HG02970 (cell line): ENCODE measurements around the gene KAZN.

ENCODE experiments used
- ATAC-seq: cut with Tn5 transposase; IDR thresholded peaks from one replicate; pipeline ENCODE4 v1.9.1; 2021; ENCODE audit warnings: mild to moderate bottlenecking, moderate library complexity, moderate number of reproducible peaks; ENCODE audit not compliant: unreplicated experiment, low FRiP score

KAZN gene

DNA sequence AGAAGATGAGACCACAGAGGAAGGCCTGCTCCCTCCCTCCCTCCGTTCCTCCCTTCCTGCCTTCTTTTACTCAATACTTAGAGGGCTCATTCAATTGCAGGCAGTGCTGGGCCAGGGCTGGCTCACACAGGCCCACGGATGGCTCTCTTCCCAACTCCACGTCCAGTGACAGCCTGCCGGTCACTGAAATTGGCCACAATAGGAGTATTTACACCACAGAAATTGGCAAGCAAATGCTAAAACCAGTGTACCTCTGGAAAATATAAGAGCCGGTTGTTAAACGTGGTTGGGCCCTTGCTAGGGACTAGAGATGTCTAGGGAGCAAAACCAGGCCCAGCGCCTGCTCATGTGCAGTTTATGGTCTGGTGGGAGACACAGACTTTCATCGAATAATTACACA lies 482.6 kb downstream of the KAZN start:
- ATAC-seq: no peak

DNA sequence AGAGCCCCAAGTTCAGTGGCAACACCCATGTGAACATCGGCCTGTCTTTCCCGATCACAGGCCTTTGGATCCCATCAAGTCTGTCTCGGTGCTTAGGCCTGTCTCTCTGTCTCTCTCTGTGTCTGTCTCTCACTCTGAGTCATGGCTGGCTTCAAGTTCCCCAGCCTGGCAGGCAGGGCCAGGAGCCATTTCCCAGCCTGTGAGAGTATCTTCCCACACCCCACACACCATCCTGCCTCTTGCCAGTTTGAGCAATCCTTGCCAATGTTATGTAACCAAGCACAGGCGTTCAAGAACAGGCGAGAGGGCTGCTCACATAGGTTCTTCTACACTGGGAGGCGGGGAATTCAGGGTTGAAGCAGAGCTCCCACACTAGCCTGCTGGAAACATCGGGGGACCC lies 485.1 kb downstream of the KAZN start:
- ATAC-seq: no peak

DNA sequence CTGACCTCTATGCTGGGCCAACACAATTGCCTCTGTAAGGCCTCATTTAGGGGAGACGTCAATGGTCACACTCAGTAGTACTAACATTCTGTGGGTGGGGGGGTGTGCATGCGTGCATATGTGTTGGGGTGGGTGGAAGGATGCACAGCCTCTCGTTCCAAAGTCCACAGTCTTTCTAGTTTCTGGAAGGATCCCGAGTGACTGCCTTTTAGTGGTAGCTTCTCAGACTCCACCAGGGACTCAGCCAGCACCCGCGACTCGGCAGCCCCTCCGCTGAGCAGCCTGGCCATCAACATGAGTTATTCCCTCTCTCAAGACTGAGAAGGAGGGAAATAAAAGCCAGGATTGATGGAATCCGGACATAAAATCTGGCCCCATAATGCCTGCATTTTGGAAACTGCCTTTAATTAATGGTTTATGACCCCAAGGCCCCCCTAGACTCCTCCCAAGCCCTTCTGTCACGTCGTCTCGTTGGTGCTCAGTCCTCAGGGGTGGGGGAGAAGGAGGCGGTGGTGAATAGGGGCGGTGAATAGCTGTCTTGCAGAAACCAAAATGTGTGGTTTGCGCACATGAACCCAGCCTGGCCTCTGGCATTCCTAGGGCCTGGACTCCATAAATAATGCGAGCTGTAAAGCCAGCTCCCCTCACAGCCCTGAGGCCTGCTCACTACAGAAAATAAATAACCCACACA lies 489.9 kb downstream of the KAZN start:
- ATAC-seq: no peak

DNA sequence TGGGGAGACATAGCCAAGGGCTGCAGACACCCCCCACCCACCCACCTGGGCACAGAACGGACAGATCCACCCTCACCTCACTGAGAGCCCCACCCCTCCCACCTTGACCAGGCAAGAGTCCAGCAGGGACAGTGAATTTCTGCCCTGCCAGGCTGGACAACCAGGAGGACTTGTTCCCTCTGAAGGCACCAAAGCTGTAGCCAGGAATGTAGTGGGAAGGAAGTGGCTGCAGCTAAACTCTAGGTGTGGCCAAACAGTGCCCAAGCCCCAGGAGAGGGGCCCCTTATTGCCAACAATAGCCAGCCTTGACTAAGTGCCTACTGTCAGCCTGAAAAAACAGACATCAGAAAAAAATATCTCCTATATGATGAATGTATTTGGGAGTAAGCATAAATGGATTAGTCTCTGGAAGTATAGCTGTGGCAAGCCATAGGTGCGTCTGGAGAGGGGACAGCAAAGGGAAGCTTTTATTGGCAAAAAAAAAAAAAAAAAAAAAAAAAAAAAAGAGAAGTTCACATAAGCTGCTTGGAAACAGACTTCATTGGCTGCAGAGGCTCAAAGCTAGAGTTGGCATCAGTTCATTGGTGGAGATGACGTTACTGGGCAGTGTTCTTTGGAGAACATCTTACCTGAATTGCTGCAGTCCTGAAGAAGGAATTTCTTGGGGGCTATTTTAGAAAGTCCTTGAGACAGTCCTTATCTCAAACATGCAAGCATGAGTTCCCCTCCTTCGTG lies 490.9 kb downstream of the KAZN start:
- no peak for ATAC-seq

DNA sequence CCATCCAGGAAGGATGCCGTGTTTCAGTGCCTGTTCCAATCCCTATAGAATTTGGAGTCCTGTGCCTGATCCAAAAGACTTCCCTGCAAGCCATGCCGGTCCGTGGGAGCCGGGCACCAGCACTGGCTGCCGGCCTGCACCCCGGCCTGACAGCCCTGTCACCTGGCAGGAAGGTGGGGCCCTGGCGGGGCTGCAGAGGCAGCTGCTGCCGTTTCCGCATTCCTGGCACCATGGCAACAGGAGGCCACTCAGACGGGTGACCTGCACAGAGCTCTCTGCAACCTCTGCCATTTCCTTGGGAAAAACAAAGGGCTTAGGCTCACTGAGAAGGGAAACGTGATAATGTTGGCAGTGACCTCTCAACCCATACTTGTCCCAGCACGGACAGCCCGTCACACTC lies 491.9 kb downstream of the KAZN start:
- ATAC-seq: no peak

DNA sequence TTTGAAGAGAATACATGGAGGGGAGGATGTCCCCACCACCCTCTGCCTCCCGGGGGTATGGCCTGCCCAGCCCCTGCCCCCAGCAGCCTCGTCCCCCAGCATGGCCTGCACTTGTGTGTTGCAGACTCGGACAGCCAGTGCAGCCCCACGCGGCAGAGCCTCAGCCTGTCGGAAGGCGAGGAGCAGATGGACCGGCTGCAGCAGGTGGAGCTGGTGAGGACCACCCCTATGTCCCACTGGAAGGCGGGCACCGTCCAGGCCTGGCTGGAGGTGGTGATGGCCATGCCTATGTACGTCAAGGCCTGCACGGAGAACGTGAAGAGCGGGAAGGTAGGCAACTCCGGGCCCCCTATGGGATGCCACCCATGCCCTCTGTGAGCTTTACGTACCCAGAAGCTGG lies 495.6 kb downstream of the KAZN start:
- ATAC-seq: no peak

DNA sequence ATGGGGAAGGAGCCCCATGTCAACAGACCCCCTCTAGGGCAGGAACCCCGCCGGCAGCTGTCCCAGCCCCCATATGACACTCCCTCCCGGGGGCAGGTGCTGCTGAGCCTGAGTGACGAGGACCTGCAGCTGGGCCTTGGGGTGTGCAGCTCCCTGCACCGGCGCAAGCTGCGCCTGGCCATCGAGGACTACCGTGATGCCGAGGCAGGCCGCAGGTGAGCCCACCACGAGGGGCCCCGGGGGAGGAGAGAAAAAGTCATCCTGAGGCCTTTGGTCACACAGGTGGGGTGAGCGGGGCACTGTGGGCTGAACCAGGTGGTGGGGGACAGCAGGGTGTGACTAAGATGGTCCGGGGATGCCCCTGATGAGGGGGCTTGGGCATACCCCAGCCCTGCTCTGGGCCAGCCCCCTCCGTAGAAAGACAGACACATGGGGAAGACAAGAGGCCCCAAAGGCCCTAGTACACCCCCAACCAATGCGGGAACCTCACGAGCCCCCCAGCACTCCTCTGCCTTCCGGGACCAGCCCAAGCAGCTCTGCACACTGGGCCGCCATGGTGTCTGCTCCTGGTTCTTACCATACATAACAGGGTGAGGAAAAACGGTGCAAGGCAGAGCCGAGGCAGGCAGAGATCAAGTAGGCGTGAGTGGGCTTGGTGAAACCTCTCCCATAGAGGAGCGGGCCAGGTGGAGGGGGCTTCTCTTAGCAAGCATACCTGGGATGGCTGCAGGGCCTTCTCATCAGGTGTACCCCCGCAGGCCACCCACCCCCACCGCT lies 496.4 kb downstream of the KAZN start:
- no peak for ATAC-seq

DNA sequence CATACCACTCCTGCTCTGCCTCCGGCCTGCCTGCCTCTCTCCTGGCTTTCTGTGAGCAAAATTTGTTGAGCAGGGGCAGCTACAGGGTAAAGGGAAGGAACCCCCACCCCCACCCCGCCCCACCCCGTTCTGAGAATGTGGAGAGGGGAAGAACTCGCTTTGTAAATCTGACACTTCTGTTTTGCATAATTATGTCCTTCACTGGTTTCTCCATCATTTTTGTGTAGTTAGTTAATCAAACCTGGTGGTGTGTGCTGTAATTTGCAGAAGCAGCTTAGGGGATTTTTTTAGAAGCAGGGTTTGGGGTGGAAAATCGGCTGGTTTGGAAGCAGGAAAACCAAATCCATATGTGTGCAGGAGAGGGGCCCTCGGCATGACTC lies 497.0 kb downstream of the KAZN start:
- no peak for ATAC-seq

DNA sequence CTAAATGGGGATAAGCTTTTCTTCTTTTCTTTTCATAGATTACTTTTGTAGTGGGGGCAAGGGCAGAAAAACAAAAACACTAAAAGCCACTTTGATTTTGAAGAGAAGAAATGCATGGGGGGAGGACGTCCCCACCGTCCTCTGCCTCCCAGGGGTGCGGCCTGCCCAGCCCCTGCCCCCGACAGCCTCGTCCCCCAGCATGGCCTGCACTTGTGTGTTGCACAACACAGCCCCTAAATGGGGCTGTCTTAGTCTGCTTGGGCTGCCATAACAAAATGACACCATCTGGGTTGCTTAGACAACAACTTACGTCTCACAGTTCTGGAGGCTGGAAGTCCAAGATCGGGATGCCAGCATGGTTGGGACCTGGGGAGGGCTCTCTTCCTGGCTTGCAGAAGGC lies 497.8 kb downstream of the KAZN start:
- no peak for ATAC-seq

DNA sequence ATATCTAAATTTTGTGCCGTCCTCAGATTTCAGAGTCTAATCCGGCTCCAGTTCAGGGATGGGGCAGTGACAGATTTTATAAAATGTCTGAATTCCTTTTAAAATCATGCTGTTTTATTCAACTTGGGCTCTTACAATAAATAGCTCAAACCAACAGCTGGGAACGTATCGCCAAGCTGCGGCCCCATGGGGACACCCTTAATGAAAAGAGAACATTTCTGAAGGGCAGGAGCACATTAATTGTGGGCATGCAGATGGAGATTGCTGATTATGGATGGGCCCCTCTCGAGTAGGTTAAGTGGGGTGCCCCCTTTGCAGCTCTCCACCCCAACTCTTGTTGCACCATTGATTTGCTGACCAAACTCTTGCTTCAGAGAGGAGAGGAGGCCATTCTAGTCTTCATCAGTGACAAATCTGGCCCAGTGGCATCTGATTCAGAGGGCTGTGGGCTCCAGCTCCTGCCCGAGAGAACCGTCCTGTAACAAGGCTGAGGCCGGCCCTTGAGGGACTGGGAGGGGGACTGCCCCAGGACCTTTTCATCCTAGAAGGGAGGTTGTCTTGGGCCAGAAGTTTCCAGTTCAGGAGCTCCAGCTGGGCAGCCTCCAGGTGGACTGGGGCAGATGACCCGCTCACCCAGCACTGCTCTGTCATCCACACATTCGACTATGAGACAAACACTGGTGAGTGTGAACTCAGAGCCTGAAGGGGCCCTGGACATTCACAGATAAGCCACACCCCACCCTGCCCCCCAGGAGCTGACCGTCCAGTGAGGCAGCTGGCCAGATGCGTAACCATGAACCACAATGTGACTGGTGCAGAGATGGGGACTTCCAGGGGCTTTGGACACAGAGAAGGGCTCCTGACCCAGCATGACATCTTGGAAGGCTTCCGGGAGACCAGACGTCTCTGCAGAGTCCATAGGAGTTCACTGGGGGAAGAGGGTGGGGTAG lies 500.0 kb downstream of the KAZN start:
- ATAC-seq: no peak

DNA sequence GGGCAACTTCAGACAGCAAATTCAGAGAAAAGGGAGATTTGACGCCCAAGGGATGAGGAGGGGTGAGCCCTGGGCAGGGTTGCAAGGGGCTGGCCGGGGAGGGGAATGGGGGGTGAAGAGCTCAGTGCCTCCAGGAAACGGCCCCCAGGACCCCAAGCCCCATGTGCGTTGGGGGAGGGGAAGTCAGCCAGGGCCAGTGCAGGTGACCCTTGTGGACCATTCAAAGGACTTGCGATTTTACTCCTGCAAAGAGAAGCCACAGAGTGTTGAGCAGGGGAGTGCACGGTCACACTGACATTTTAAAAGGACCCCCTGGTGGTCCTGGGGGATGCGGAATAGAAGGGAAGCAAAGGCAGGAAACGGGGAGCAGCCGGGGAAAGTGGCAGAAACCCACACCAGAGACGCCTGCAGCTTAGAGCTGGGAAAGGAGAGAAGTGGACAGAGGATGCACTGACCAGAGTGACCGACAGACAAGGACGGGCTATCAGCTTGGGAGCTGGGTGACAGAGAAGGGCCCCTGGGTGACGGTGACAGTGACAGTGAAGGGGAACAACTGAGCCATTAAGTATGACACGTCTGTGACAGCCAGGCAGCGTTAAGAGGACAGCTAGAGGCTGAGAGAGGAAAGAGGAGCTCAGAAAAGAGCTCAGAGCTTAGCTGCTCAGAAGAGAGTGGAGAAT lies 501.1 kb downstream of the KAZN start:
- no peak for ATAC-seq

DNA sequence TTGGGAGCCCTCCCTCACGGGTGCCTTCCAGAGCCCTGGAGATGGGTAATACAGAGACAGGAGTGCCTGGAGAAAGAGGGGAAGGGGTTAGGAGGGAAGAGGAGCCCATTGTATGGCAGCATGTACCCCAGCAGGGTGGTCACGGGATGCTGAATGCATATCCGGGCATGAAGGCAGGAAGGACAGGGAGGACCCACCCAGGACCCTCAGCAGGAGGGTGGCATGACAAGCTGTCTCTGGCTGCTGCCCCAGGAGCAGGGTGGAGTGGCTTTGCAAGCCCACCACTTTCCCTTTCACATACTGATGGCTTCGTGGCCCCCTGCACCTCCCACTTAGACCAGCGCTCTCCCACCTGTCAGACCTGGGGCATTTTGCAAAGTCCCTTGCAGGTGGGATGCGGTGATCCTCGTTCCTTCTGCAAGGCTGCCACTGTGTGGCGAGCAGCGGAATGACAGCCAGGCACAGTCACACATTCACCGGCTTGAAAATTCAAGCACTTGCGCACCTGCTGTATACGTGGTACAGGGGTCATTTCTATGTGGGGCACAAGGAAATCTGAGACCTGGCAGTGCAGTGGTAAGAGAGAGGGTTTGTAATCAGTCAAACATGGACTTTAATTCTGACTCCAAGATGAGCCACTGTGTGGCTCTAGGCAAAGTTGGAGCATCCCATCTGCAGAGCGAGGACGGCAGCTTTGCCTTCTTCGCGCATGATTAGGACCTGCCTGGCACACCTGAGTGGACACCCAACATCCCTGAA lies 501.8 kb downstream of the KAZN start:
- ATAC-seq: no peak

DNA sequence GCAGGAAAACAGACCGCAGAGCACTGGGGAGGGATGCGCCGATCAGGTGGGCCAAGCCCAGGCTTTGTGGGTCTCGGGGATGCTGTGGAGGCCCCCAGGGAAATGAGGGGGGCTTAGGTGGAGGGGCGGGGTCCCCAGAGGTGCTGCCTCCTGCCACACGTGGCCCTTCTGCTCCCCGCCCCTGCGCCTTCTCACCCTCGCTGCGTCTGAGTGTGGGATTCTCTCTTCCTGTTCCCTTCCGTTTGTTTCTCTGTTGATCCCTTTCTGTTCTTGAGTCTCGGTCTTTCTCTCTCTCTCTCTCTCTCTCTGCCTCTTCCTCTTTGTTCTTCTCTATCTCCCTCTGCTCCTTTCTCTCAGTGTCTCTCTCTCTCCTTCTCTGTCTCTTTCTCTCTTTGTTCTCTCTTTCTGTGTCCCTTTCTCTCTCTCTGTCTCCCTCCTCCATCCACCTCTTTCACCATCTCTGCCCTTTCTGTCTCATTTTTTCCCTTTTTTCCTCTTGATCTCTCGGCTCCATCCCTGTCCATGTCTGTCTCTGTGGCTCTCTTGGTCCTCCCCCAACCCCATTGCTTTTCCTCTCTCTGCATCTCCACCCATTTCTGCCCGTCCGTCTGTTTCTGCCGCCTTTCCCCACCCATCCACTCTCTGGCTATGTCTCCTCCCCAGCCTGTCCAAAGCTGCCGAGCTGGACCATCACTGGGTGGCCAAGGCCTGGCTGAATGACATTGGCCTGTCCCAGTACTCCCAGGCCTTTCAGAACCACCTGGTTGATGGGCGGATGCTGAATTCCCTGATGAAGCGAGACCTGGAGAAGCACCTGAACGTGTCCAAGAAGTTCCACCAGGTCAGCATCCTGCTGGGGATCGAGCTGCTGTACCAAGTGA lies 502.6 kb downstream of the KAZN start:
- ATAC-seq: no peak

DNA sequence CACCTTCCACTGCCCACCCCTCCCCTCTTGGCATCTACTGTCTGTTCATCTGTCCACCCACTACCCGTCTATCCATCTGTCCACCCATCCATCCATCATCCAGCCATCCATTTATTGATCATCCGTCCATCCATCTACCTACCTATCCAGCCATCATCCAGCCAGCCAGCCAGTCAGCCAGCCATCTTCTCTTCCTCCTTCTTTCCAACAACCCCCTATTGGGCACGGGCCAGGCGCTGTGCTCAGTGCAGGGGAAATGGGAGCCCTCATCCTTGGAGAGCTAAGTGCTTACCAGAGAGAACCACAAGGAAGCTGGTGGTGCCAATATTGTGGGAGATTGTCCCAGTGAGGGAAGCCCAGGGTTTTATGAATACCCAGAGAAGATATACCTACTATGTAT lies 503.3 kb downstream of the KAZN start:
- no peak for ATAC-seq

DNA sequence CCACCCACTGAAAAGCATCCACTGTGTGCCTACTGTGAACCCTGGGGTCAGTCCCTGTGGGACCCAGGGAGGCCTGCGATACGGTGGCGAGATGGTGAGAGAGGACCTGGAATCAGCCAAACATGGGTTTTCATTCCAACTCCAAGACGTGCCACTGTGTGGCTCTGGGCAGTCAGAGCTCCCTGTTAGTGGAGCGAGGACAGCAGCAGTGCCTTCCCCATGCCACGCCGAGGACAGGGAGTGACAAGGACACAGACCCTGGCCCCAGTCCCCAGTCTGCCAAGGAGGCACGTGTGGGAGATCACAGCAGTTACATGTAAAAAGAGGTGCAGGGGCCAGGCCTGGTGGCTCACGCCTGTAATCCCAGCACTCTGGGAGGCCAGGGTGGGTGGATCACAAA lies 504.2 kb downstream of the KAZN start:
- no peak for ATAC-seq

DNA sequence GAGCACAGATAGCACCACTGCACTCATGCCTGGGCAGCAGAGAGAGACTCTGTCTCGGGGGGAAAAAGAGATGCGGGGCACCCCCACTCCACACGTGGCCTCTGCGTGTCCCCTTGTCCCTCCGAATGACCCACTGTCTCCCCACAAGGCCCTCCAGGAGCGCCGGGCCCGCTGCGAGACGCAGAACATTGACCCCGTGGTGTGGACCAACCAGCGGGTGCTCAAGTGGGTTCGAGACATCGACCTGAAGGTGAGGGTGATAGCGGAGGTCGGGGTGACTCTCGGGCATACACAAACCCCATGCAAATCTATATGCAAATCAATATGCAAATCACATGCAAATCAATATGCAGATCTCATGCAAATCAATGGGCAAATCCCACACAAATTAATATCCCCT lies 504.7 kb downstream of the KAZN start:
- no peak for ATAC-seq

DNA sequence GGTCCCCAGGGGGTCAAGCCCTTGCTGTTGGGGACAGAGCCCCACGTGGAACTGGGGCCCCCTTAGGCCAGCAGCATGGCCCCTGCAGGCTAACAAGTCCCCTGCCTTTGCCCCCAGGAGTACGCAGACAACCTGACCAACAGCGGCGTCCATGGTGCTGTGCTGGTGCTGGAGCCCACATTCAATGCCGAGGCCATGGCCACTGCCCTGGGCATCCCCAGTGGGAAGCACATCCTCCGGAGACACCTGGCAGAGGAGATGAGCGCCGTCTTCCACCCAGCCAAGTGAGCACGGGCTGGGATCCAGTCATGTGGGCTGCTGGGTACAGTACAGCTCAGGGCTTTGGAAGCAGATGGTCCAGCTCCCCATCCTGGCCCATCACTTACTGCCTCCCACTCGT lies 505.4 kb downstream of the KAZN start:
- no peak for ATAC-seq

DNA sequence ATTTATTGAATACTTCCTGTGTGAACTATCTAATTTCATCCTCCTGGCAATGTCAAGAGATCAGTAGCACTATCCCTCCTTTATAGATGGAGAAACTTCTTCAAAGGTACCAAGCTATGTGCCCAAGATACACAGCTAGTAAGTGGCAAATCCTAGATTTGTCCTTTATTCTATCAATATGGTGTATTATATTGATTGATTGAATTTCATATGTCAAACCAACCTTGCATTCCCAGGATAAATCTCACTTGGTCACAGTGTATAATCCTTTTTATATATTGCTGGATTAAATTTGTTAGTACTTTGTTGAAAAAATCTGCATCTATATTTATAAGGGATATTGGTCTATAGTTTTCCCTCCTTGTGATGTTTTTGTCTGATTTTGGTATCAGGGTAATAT lies 506.3 kb downstream of the KAZN start:
- no peak for ATAC-seq
